NCI-H2196 treated with DMSO at 0.1 percent for 48 hours (cell line): Measurements from ENCODE around the gene CRMP1.
"Not testable (repeated sequence)": the region's sequence is repeated elsewhere in the genome, so short reads cannot be mapped to it uniquely, and the experiment has no call there.

Experiments
- DNase-seq: peaks from one replicate; lab custom pipeline; 2025; ENCODE audit not compliant: unreplicated experiment; lab: John Stamatoyannopoulos, UW

Gene CRMP1

DNA sequence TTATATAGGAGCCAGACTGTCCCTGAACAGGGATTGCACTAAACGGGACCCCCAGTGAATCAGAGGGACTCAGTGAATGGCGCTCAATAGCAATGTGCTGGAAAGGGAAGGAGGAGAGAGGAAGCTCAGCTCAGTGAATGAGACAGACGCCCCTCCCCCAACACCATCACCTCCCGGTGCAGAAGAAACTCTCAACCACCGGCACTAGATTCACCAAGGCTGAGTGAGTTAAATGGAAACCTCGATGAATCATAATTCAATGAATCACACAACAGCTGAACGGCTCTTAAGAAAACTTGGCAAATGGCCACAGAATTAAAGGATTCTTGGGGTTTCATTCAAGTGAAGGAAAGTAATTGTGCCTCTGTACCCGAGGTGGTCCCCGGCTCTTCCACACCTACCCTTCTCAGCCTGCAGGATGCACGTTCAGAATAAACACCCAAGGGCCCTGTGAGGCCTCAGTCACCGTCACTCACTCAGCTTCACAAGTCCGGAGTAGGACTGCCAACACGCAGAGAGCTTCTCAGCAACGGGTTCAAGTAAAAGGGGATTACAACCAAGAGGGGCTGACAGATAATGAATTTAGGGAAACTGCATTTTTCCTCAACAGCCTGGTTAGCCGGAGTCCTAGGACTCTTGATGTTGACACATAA lies 29.3 kb downstream of the CRMP1 start:
- no peak for DNase-seq

DNA sequence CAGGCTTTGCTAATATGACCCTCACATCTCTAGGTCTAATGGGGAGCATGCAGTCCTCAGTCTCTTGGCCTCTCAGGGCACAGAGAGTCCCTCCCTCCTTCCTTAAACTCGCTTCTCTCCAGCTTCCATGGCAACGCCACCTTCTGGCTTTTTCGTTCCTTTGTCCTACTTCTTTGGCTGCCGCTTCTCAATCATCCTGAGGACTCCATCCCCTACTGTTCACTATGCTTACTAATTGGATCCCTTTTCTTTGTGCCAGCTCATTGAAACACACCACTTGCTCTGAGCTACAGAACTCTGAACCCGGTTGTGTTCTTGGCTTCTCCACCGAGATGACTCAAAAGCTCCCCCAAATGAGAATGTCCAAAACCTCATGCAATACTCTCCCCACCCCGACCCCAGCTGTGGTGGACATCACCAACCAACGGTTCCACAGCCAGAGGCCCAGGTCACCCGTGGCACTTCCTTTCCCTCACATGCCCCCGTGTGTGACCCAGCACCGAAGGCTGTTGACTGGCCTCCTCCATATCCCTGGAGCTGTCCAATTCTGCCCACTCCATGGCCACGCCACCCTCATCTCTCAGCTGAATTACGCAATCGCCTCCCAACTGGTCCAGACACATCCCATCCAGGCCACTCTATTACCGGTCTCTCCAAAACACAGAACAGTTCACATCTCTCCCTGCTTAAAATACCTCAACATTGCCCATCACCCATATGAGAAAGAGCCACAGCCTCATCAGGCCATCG lies 34.7 kb downstream of the CRMP1 start:
- no peak for DNase-seq

DNA sequence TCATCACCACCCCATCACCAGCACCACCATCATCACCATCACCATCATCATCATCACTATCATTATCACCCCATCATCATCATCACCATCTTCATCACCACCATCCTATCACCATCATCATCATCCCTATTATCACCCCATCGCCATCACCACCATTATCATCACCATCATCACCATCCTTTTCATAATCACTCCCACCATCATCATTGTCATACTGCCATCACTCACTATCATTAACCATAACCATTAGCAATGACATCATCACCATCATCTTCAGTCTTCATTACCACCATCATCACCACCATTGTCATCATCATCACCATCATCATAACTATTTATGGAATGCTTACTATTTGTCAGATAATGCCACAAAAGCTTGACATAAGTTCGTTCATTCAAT lies 35.7 kb downstream of the CRMP1 start:
- no peak for DNase-seq

DNA sequence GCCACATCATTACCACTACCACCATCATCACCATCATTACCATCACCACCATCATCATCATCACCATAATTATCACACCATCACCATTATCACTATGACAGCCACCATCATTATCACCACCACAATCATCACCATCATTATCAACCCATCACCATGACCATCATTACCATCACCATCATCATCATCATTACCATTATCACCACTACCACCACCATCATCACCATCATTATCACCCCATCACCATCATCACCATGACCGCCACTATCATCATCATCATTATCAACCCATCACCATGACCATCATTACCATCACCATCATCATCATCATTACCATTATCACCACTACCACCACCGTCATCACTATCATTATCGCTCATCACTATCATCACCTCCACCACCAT lies 36.5 kb downstream of the CRMP1 start:
- DNase-seq = not testable (repeated sequence)

DNA sequence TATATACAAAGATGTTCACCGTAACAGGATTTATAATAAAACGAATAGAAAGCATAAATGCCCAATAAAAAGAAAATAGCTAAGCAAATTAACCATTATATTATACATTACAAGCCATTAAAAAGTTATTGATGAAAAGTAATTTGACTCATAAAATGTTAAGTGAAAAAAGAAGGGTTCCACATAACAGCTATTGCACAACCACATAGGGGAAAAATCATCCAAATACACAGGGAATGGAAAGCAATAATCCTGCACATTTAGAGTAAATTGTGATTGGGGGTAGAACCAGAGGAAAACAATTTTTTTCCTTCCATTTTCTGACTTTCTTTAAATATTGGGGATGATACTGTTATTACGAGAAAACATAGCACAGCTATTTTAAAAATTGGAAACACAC lies 38.0 kb downstream of the CRMP1 start:
- DNase-seq = no peak

DNA sequence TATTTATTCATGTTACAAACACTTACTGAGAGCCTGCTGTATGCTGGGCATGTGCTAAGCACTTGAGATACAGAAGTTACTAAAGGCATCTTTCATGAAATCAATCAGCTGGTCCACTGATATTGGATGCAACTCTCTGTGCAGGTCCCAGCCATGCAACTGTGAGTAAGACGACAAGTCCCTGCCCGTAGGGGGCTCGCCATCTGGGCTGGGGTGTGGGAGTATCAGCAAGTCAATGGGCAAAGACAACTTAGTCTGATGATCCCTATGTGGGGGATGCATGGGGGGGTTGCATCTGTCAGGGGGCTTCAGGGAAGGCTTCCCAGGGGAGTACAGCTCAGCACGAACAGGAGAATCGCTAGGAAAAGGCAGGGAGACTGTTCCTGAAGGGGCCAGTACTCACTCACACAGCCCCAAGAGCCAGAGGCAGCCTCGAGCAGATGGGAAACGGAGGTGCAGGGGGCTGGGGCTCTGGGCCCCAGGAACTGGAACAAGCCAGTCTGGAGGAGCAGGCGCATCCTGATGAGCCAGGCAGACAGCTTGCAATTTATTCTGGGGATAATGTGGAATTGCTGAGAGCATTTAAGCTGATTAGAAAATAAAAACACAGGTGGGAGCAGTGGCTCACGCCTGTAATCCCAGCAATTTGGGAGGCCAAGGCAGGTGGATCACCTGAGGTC lies 40.2 kb downstream of the CRMP1 start:
- no peak for DNase-seq

DNA sequence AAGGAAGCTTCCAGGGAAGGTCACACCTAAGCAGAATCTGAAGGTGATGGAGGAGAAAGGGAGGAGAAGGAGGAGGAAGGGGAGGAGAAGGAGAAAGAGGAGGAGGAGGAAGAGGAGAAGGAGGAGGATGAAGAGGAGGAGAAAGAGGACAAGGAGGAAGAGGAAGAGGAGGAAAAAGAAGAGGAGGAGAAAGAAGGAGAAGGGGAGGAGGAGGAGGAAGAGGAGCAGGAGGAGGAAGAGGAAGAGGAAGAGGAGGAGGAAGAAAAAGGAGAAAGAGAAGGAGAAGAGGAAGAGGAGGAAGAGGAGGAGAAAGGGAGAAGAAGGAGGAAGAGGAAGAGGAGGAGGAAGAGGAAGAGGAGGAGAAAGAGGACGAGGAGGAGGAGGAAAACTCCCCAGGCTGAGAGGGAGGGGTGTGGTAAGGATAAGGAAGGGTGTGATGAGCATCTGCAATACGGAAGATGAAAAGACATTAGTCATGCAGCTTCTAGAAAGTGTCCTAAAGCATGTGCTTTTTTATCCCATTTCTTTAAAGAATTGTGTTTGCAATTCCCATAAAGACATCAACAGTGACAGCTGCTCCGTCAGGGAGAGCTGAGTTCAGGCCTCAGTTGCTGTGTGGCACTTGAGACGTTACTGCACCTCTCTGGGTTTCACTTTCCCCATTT lies 41.1 kb downstream of the CRMP1 start:
- no peak for DNase-seq

DNA sequence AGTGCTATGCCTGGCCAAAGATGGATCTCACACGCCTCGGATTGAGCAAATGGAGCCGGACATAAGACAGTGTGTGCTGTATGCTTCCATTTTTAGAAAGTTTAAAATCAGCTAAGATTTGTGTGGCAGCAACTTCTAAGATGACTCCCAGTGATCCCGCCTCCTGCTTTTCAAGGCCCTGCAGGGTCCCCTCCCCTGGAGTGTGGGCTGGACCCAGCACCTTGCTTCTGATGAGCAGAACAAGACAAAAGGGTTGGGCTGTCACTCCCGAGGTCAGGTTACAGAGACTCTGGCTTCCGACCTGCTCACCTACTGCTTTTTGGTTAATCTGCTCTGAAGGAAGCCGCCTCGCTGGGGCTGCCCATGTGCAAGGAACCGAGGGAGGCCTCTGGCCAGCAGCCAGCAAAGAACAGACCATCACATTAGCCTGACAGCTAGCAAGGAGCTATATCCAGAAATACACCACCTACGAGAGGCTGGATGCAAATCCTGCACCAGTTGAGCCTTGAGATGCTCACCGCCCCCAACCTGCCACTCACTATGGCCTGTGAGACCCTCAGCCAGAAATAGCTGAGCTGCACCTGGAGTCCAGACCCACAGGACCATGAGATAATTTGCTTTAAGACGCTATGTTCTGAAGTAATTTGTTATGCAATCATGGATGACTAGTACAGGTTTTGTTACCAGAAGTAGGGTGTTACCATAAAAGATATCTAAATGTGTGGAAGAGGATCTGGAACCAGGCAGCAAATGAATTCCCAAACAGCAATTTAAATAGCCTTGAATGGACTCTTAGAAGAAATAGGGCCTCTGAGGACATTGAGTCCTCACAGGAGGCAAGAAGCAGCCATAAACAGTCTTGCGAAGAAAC lies 47.6 kb downstream of the CRMP1 start:
- DNase-seq = no peak

DNA sequence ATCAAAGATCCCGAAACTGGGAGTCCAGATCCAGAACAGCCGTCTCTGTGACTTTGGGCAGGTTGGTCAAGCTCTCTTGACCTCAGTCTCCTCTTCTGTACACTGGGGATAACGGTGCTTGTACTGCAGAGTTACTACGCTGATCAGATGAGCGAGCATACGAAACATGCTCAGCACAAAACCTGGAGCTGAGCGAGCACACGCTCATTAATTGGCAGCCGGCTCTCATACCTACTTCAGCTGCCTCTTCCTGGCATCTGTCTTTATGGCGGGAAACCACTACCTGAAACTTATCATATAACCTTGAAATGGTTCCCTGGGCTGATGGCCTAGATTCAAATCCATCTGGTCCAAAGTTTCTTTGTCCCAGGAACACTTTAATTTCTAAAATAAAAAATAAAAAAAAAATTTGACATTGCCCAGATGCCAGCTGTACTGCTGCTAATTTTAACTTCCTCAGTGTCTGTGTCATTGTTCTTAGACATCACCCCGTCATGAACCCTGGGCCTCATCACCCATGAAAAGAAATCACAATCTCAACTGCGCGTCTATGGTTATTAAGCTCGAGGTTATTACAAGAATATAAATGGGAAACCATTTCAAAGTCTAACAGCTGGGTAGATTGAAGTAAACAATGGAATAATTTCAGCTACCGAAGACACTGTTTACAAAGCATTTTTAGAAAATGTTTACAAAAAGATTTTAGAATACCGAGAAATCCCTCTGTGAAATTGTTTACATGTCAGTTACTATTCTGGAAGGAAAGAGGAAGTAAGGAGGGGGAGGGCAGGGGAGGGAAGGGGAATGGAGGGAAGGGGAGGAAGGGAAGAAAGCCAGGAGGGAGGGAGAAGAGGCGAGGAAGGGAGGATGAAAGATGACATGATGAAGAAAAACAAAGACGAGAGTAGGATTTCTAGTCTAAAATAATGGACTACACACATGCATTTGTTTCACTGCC lies 49.0 kb downstream of the CRMP1 start:
- DNase-seq = no peak

DNA sequence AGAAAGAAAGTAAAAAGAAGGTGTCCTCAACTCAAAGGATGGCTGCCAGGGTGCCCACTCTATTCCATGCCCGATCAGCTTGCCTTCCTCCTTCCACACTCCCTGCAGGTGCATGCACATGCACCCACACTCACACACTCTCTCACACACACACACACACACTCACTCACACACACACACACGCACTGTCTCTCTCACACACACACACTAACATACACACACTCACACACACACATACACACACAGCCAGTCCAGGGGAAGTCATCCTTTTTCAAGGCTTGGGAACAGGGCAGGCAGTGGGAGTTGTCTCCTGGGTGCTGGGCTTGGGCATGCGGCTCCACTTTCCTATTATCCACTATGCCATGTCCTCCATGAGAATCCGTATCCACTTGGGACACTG lies 50.4 kb downstream of the CRMP1 start:
- no peak for DNase-seq

DNA sequence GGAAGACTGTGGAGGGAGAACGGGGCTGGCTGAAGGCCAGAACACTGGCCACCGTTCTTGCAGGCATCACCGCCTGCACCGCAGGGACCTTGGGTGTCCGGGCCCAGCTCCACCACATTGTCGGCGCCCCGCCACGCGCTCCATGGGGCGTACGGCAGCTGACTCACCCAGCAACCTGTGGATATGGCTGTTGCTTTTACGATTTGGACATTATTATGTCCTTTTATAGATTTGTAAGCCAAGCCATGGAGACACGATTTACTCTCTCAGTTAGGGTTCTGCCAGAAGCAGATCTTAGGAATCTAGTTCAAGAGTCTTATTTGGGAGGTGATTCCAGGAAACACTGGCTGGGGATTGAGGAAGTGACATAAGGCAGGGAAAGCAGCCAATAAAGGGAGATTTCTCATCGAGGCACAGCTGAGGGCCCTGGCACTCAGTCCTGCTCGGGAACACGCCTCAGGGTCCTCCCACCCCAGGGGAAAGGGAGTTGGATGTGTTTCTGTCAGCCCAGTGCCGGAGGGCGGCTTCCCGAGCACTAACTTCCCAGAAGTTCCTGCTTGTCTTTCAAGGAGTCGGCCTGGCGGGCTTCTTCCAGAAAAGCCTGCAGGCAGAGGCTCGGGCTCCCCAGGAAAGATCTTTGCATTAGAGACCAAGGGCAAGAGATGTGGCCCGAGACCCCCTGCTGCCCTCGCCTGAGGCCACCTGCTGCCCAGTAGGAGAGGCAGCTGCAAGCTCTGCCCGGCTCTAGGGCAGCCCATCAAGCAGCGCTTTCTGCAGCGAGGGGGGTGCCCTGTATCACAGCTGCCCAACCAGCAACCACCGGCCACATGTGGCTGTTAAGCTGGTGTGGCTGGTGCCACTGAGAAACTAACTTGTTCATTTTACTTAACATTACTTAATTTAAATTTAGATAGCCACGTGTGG lies 52.9 kb downstream of the CRMP1 start:
- DNase-seq = no peak

DNA sequence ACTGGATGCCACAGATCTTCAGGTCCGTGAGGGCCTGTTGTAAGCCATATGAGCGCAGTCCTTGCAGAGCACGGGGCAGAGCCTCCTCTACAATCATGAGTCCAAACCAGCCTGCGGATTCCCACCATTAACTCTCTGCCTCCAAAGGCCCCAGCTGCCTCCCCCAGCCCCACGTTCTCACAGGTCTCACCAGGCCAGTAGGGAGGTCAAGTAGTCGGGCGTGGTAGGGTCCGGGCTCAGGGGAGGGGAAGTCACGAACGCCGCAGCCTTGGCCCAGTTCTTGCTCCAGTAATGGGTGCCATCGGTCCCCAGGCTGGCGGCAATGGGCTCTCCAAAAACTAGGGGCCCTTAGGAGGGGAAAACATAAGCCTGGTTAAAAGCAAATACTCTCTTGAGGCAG lies 53.6 kb downstream of the CRMP1 start:
- DNase-seq = no peak

DNA sequence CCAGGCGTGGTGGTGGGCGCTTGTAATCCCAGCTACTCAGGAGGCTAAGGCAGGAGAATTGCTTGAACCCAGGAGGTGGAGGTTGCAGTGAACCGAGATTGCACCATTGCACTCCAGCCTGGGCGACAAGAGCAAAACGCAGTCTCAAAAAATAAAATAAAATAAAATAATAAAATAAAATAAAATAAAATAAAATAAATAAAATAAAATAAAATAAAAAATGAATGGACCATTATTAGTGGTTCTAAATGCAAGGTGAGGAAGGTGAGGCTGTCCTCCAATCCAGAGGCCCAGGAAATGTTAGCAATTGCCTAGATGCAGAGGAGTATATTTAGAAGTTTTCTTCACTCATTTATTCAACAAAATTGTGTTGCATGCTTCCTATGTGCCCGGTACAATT lies 55.4 kb downstream of the CRMP1 start:
- not testable (repeated sequence) for DNase-seq

DNA sequence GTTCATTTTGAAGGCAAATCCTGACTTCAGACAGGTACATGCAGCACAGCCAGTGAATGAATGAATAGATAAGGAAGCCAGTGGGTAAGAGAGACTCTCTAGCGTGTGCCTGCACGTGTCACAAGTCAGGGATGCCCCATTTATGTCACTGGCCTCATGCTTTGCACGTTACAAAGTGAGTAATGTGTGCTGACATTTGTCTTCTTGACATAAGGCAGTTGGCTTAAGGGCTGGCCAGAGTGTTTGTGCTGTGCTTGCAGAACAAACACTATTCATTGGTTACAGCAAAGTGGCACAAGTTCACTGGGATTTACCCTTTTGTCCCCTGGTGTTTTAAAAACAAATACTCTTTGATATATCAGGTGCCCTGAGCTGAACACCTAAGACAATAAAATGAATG lies 55.9 kb downstream of the CRMP1 start:
- no peak for DNase-seq

DNA sequence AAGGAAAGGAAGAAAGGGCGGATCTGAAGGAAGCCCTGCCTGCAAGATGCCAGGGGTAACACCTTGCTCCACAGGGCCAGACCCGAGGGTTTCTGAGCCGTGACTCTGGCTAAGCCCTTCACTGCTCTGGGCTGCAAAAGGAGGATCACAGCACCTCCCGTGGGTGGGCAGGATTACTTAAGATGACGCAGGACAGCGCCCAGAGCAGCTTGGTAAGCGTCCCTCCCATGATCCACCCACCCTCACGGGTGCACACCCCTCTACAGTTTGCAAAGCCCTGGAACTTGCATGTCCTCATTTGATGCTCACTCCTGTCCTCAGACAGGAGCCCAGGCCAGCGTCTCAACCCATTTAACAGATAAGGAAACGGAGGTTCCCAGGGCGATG lies 64.9 kb downstream of the CRMP1 start:
- DNase-seq = no peak

DNA sequence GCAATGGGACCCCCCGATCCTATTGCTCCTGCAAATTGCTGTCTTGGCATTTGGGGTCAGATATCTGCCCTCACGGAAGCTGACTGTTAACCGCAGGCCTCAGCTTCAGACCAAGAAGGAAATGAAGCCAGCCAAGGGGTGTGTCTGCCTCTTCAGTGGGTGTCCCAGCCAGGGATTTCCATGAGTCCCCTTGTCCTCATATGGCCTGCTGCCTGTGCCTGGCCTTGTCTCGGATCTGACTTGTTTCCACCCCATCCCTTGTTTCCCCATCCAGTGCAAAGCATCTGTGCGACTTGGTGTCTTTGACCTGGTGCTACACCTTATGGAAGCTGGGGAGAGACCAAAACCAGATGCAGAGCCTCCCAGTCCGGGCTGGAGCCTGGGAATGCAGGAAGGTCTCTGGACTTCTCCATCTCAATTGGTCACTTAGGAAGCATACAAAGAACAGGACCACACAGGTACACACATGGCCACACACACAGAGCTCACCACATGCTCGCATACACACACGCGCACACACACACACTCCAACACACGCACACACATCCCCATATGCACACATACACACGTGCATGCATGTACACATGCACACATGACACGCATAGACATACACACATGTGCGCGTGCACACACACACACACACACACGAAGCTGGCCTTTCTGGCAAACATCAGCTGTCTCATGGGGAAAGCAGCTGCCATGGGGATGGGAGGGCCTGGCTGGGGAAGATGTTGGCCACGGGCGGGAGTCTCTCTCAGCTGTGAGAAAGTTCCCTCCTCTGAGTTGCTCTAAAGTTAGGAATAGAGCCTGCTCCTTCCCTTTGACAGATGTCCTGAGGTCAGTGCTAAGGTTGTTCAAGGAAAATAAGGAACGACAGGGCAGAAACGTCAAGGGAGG lies 65.5 kb downstream of the CRMP1 start:
- DNase-seq = no peak

DNA sequence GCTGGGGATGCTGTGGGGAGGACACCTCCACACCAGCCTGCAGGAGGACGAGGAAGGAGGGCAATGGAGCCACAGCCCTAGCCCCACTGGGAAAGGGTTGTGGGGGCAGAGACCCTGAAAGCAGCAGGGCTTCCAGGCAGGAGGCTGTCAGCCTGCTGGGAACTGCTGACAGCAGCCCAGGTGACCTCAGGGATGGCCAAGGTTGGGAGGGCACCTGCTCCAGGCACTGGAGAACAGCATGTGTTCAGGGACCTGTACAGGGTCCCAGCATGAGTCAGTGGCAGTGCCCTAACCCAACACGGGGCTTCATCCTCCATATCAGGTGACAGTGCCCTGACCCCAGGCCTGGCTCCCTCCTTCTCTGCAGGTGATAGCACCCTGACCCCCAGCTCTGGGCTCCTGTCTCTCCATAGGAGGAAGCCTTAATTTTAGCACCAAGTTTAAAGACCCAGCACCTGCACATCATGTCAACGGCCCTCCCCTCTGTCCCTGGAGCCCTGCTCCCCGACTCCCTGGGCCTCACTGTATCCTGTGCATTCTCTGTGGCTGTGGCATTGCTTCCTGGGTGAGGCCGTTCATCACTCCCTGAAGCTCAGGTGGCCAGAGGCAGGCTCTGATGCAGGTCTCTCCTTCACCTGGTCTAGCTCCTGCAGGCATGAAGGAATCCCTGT lies 66.3 kb downstream of the CRMP1 start:
- no peak for DNase-seq
